Stimulated activated CD8-positive, alpha-beta memory T cell treated with anti-CD3 and anti-CD28 coated beads, Interleukin-12 subunit alpha, Interleukin-12 subunit beta, amount 100 ng/mL, for 4 hours (primary cell): ENCODE measurements around the gene CSMD2.

ENCODE experiments used
- DNase-seq: peaks from one replicate; pipeline ENCODE4 v3.0.0-alpha.2; 2020; ENCODE audit warnings: low read depth

The CSMD2 gene

DNA sequence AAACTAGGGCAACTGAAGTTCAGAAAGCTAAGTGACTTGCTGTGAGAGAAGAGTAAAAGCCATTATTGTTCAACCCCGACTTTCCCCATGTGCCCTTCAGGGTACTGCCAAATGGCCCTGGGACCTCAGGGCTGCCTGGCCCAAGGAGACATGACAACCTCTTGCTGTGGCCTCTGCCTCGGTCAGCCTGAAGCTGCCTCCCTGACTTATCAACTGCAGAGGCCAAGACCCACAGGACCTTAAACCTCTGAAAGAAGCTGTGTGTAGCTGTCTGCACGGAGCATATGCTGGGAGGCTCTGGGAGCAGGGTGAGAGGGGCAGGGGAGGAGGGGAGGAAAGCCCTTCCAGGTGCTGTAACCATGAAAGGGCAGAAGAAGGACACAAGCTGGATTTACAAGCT, 265.3 kb downstream of the CSMD2 start:
- DNase-seq, result no peak

- DNase-seq, result no peak
Observed at GRCh38 chr1:33898881-33899280, 266.1 kb downstream of the CSMD2 start.

DNA sequence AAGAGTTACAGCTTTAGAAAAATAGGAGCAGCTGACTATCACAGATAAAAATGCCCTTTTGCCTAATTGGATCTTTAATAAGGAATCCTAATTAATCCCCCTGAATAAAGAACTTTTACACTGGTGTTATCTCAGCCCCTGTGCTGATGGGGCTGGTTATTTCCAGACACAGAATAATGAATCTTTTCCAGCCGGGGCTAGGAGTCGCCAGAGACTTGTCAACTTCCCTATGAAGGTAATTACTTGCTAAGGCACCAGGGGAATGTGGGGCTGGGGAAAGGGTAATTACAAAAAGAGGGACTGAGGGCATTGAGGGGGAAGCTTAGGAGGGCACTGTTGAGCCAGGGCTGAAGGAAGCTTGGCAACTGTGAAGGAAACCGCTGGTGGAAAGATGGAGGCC, 266.6 kb downstream of the CSMD2 start:
- no peak for DNase-seq

- DNase-seq, result no peak
Observed at GRCh38 chr1:33897092-33897725, 267.8 kb downstream of the CSMD2 start.

GRCh38 chr1:33895976-33896375, 269.1 kb downstream of the CSMD2 start:
- no peak for DNase-seq

- DNase-seq, result no peak
Observed at GRCh38 chr1:33895396-33895795, 269.6 kb downstream of the CSMD2 start.

- no peak for DNase-seq
Observed at GRCh38 chr1:33893147-33893830, 271.7 kb downstream of the CSMD2 start.

DNA sequence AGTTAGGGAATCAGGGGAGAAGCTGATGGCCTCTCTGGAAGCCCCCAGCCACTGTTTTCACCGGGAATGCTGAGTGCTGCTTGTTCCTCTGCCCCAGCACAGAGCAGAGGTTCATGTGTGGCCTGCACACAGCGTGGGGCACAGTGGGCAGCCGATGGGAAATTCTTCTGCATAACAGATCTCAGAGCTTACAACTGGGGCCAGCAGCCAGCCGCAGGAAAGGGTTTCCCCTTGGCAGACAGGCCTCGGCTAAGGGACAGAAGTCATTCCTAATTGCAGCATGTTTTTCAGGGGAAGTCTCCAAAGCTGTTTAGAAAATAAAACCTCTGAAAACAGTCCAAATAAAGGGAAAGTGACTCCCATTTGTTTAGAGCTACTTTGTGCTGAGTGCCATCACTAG, 278.5 kb downstream of the CSMD2 start:
- DNase-seq, result no peak

DNA sequence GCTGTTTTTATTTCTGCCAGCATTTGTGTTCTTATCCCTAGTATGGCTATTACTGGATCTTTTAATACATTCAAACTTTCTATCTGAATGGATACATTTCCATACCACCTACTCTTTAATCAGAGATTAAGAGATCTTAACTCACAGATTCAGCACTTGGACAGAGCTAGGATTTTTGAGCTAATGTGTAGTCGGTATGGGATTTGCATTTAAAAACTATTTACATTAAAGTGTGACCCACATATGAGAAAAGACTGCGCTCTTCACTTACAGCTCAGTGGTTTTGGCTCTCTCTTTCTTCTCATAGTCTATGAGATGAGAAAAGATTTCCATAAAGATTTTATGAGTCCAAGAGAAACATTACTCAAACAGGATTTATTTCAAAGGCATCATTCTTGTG, 284.7 kb downstream of the CSMD2 start:
- no peak for DNase-seq

GRCh38 chr1:33878392-33878791, 286.6 kb downstream of the CSMD2 start:
- DNase-seq, result no peak

DNA sequence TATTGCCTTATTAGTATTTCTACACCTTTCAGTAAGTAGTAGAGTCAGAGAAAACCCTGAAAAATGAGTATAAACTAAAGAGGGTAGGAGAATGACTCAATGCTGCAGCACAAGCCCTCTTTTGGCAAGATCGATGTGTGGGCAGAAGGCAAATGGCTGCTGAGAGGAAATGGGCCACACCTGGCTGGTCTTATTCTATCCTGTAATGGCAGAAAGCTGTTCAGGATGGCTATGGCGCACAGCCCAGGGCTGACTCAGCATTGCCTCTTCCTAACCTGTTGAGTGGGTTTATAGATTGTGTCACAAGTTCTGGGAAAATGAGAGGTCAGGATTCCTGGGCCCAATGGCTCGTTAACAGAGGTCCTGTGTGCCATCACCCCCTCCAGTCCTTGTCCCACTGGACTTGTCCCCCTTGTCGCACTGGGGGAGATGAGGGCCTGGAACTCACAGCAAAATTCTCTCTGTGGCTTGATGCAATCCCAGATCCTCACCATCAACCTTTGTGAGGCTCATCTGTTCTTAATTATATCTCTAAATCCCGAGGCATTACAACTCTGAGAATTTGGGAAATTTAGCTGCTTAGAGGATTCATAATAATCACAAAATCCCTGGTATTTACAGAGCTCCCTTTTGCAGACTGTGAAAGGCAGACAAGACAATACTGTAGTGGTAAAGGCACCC, 287.9 kb downstream of the CSMD2 start:
- no peak for DNase-seq

- DNase-seq, result no peak
Observed at GRCh38 chr1:33875862-33876261, 289.2 kb downstream of the CSMD2 start.

GRCh38 chr1:33874636-33875035, 290.4 kb downstream of the CSMD2 start:
- DNase-seq, result no peak

- no peak for DNase-seq
Observed at GRCh38 chr1:33872683-33873082, 292.3 kb downstream of the CSMD2 start.

DNA sequence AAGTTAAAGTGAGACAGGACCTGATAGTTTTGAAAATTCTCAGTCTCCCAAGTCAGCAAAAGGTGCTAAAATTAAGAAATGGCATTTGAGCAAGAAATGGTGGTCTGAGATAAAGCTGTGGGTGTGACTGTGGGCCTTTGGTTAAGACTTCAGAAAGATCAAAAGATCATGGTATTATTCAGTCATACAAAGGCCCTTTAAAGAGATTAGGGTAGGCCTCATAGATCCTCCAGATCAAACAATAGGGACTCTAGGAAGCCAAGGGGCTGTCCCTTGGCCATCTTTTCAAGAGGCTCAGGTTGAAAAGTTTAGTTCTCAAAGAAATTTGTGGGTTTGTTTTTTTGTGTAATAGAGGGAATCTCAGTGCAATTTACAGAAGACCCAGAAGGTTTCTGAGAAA, 292.8 kb downstream of the CSMD2 start:
- no peak for DNase-seq

- DNase-seq, result no peak
Observed at GRCh38 chr1:33867684-33868083, 297.3 kb downstream of the CSMD2 start.

GRCh38 chr1:33866281-33866680, 298.7 kb downstream of the CSMD2 start:
- DNase-seq, result no peak

DNA sequence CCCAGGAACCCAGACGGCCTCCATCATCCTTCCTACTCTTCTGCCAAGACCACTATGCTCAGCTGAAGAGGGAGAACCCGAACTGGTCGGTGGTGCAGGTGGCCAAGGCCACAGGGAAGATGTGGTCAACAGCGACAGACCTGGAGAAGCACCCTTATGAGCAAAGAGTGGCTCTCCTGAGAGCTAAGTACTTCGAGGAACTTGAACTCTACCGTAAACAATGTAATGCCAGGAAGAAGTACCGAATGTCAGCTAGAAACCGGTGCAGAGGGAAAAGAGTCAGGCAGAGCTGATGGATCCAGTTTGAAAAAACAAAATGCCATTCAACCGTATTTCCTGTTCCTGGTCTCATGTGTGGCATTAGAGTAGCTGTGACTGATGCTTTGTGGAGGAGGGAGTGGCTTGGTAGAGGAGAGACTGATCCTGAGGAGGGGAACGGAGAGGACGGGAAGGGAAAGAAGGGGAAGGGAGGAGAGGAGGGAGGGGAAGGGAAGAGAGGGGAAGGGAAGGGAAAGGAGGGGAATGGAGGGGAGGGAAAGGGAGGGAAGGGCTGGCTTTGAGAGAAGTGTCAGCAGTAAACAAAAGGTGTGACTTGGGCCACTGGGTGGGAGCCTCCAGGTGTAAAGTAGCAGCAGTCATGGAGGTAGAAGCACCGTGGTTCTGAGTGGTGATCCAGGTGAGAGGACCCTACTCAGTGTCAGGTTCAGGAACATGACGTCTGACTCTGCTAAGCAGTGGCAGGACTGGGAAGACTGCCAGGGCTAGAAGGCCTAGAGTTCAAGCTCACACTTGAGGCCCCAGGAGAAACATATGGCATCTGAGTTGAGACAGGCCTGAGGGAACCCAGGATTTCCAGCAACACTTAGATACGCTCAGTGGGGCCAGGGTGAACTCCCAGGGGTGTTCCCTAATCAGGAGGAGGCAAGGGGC, 300.3 kb downstream of the CSMD2 start:
- no peak for DNase-seq

DNA sequence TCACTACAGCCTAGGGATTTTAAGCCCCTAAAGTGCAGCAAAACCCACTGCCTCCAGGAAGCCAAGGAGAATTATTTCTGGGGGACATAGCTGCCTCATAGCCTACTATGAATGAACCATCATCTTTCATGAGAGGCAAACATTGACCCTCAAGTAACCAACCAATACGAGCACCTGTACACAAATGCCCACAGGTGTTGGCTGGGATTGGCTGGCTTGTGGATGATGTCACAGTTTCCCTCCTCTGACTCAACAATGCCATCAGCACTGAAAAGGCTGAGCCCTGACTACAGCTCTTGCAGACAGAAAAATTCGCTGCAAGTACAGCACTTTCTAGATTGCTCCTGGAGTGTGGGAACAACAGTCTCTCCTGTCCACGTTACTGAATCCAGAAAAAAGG, 301.3 kb downstream of the CSMD2 start, which contains the start of gene HMGB4:
TSS of gene HMGB4 (plus strand) at position 301 of the 400 bp plus-strand sequence. CDS start 113 bp downstream, outside the sequence.
- DNase-seq, result no peak

DNA sequence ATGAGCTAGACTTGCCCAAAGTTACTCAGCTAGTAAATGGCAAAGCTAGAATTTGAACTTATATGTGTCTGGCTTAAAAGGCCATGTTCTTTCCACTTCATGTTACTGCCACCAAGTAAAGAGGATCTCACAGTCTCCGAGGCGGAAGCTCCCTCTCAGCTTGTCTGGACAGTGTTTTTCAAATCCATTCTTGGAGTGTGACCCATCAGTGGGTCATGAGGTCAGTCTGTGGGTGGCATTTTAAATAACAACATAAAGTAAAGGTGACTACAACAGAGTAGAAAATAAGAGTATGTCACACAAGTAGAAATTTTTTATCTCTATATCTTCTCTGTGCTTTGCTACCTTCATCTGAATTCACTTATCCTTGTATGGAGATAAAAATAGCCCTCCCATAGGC, 304.4 kb downstream of the CSMD2 start:
- no peak for DNase-seq

- no peak for DNase-seq
Observed at GRCh38 chr1:33854091-33854490, 310.9 kb downstream of the CSMD2 start.

GRCh38 chr1:33853431-33853830, 311.6 kb downstream of the CSMD2 start:
- no peak for DNase-seq
